HPDE6-E6E7 (cell line): ENCODE results near the gene LCTL.
"Not testable (repeated sequence)": the region's sequence is repeated elsewhere in the genome, so short reads cannot be mapped to it uniquely, and the experiment has no call there.

Experiments used
- DNase-seq: peaks from one replicate; pipeline ENCODE4 v3.0.0; 2011; ENCODE audit warnings: missing footprints; ENCODE audit errors: extremely low spot score

LCTL gene

DNA sequence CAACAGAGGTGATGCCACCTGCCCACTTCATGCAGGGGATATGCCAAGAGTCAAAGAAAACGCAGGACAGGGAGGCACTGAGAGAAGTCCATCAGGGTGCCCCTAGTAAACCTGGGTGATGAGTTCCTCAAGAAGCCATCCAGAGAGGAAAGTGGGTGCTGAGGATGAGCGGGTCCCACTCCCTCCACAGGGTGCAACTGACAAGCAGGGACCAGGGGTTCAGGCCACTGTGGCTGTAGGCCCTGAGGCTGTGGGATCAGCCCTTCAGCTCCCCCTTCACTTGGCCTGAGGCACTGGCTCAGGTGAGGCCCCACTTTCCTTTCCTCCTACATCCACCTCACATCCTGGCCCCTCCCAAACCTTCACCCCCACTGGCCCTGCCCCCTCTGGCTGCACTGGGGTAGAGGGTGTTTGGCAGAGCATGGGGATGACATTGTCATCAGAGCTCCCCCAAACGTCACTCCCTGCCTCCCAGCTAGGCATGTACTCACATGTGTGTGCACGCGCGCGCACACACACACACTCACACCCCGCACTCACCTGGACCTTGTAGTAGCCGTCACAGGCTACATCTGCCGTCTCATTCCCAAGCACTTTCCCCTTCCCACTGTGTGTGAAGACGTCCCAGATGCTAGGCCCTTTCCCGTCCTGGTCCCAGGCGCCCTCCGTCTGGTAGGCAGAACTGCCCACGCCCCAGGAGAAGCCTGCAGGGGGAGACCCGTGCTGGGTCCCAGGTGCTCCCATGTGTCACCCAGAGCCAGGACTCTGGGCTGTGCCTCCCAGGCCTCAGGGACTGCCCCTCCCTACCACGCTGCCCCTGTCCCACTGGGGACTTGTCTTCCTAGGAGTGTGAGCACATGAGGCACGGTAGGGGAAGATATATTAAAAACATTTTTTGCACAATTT is 1.4 kb downstream of the LCTL start:
- no peak for DNase-seq

DNA sequence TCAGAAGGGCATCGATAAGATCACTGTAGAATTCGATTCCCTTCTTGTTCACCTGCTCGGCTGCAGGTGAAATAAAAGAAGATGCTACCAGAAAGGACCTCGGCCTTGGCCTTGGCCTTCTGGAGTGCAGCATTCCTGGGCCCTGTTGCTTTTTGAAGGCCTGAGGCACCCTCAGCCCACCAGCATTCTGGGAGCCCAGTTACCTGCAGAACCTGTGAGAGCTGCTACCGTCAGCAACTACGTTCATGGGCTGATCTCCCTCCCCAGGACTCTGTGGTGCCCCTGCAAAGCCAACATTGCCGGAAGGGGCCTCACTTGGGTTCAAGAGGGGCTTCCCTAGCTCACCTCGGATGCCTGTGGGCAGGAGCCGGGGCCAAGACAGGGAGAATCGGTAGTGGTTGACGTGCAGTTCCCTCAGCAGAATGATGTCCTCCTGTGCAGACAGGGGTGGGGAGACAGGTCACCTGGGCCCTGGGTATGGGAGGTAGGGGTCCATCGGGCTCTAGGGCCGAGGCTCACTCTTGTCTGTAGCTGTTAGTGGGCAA is 2.2 kb downstream of the LCTL start:
- no peak for DNase-seq

DNA sequence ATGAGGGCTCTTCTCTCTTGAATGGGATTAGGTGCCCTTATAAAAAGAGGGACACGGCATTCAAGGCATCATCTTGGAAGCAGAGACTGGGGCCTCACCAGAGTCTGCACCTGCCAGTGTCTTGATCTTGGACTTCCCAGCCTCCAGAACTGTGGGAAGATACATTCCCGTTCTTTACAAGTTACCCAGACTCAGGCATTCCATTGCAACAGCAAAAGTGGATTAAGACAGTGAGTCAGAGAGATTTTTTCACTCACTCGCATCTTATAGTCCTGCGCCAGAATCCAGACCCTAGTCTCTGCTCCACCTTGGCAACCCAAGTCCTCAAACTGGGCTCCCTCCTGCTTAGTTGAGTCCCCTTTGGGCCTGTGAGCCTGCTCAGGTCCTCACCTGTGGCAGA is 2.7 kb downstream of the LCTL start:
- DNase-seq = no peak

DNA sequence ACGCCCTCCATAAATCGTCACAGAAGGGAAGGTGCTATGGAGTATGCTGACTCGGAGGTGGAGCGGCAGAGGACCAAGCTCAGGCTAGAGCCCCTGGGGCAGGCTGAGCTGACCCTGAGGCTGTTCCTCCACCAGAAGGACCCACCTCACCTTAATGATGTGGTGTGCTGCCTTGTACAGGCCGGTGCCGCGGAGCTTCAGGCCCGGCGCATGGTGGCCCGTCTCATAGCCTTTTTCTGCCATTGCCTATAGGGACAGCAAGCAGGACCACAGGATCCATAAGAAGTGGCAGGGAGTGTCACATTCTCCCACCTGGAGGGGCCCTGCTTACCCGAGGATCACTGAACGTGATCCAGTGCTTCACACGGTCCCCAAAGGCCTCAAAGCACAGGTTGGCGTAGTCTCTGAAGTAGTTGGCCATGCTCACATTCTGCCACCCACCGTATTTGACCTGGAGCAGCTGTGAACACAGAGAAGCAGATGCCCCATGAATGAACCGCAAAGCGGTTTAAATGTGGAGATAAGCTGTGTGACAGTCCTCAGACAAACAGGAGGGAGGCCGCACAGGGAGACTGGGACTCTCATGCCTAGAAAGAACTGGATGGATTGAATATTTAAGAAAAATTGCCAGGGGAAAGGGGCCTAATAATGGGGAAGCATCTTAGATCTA is 4.8 kb downstream of the LCTL start:
- no peak for DNase-seq

DNA sequence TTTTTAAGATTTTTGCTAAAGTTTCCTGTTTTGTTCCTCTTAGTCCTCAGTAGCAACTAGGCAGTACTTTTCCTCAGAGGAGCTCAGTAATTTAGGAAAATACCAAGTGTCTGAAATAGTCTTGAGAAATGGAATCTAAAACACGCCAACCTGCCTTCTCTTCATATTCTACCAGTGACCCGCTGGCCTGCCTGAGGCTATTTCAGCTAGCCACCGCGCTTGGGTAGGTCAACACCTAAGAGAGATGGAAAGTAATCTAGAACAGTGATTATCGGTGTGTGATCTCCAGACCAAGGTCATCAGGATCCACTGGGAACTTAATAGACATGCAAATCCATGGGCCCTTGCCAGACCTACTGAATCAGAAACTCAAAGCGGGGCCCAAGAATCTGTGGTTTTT is 7.5 kb downstream of the LCTL start:
- no peak for DNase-seq

DNA sequence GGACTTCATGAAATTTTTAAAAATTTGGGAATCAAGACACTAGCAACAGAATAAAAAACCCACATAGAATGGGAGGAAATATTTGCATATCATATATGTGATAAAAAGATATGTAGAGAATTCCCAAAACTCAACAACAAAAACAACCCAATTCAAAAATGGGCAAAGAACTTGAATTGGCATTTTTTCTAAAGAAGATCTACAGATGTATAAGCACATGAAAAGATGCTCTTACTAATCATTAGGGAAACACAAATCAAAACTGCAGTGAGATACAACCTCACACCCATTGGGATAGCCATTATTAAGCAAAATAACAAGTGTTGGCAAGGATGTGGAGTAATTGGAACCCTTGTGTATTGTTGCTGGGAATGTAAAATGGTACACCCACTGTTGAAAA is 10.1 kb downstream of the LCTL start:
- no peak for DNase-seq

DNA sequence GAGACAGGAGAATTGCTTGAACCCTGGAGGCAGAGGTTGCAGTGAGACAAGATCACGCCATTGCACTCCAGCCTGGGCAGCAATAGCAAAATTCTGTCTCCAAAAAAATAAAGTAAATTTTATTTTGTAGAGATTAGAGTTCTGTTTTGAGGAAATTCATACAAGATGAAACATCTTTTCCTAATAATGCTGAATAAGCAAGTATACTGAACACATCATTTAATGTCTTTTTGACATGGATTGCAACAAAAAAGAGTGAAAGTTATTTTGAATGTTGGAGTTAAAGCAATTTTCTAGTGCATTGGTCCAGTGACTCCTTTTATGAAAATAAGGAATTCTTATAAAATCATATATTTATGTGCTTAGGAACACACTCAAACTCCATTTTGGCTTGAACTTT is 20.5 kb downstream of the LCTL start:
- DNase-seq = no peak

DNA sequence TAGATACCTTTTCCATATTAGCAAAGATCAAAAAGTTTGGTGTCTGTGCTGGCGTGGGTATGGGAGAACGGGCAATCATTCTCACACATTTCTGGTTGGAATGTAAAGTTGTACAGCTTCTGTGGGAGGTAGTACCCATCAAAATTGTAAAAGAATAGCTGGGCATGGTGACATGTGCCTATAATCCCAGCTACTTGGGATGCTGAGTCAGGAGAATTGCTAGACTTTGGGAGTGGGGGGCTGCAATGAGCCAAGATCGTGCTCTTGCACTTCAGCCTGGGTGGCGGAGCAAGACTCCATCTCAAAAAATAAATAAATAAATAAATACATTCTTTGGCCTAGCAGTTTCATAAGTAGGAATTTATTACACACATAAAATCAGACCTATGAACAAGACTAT is 22.9 kb downstream of the LCTL start:
- no peak for DNase-seq

DNA sequence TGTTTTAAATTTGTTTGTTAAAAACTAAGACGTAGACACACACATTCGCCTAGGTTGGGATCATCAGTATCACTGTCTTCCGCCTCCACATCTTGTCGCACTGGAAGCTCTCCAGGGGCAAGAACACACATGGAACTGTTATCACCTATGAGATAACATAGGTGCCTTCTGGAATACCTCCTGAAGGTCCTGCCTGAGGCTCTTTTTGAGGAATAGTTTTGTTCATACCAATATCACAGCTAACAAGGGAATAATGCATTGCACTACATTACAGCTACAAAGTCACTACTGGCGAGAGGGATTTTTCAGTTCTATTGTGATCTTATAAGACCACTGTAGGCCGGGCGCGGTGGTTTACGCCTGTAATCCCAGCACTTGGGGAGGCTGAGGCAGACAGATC is 30.7 kb downstream of the LCTL start:
- no peak for DNase-seq

DNA sequence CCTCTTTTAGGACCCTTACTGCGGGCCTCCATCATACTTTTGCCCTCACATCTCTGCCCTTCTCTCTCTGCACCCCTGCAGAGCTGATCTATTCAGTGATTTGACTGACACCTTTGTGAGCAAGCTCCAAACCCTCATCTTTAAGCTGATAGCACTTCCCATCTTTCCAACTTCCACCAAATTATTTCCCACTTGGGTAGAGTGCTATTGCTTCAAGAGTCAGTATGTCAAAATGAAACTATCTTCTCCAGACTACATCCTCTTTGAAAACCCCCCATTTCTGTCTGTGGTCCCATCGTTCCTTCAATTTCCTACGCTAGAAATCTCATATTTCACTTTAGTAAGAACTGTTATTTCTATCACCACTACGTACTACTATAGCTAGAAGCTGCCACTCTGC is 41.0 kb downstream of the LCTL start:
- DNase-seq = no peak

DNA sequence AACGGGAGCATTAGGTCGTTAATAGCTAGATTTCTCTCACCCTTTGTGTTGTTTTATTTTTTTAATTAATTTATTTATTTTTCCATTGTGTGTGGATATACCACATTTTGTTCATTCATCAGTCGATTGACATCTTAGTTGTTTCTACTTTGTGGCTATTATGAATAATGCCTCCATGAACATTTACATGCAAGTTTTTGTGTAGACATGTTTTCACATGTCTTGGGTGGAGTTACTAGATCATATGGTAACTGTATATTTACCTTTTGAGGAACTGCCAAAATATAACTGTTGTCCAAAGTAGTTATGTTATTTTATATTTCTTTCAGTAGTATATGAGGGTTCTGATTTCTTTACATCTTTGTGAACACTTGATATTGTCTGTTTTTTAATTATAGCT is 41.9 kb downstream of the LCTL start:
- DNase-seq = no peak

DNA sequence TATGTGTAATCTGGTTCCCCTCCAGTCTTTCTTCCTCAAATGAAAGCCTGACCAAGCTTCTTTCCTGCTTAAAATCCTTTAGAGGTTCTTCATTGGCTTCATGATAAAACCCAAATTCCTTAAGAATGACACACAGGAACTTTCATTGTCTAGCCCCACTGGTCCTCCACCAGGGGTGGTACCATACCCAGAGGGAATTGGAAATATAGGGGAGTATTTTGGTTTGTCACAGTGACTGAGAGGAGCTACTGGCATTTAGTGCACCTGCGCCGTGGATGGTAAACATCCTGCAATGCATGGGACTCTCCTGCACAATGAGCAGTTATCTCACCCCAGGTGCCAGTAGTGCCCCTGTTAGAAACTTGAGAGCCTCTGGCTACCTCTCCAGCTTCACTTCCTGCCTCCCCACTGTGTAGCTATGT is 49.9 kb downstream of the LCTL start:
- DNase-seq = no peak

DNA sequence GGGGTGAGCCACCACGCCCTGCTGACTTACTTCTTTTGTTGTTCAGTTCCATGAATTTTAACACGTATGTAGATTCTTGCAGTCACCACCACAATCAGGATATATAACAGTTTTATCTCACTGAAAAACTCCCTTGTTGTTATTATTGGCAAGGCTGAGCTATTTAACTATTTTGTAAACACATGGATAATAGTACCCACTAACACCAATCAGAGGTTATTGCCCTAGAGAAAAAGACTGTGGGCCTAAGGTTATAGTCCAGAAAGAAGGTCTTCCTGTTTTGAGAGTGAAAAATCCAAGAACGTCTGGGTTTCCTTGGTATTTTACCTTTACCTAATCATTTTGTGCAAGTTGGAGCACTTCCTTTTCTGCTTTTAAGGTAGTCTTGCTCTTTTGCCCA is 51.2 kb downstream of the LCTL start:
- DNase-seq = no peak

DNA sequence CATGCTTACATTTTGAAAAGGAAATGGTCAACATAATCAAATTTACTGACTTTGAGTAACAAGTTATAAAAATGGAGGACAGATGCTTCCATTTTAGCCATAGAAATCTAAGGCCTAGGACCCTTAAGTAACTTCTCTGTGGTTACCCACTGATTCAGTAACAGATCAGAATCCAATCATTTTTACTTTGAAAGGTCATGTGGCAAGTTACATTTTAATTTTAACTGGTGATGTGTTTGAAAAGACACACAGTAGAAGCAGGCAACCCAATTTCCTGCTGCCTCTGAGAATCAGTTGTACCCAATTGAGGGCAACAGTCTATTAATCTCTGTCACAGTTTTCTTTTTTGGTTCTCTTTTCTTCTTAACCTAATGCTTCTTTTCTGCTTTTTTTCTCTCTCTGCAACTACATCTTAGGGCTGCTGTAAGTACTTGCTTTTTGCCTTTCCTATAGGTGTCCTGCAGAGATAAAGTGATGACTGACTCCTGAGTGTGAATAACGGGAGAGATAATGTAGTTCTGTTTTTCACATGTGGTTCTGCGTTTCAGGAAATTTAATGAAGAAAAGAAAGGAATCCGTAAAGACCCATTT is 57.4 kb downstream of the LCTL start:
- no peak for DNase-seq

DNA sequence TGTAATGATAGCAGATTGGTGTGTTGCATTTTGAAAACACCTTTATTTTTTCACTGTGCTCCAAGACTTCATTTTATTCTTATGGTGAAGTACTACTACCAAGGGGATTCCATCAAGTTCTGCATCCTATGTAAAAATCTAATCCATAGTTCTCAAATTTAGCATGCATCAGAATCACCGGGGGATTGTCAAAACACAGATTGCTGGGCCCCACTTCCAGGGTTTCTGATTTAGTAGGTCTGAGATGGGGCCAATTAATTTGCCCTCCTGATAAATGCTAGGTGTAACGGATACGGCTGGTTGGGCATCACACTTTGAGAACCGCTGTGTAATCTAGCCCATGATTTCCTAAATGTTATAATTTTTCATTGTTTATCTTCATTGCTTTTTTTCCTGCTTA is 60.0 kb downstream of the LCTL start:
- DNase-seq = no peak

DNA sequence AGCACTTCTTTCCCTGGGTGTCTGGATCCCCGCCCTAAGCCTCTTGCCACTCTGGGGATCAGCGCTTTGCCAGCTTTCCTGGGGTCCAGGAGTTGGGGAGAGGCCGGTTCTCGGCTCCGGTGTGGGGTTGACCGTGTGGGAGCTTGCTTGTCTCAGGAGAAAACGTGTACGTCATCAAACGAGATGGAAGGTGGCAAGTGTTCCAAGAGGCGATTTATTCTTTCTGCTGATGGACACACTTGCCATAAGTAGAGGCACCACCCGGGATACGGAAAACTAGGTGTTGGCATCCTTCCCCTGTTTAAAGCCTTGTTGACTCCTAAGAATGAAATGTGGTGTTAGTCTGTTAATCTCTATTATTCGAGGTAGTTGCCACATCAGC is 60.4 kb downstream of the LCTL start:
- DNase-seq = peak; percentile 21

DNA sequence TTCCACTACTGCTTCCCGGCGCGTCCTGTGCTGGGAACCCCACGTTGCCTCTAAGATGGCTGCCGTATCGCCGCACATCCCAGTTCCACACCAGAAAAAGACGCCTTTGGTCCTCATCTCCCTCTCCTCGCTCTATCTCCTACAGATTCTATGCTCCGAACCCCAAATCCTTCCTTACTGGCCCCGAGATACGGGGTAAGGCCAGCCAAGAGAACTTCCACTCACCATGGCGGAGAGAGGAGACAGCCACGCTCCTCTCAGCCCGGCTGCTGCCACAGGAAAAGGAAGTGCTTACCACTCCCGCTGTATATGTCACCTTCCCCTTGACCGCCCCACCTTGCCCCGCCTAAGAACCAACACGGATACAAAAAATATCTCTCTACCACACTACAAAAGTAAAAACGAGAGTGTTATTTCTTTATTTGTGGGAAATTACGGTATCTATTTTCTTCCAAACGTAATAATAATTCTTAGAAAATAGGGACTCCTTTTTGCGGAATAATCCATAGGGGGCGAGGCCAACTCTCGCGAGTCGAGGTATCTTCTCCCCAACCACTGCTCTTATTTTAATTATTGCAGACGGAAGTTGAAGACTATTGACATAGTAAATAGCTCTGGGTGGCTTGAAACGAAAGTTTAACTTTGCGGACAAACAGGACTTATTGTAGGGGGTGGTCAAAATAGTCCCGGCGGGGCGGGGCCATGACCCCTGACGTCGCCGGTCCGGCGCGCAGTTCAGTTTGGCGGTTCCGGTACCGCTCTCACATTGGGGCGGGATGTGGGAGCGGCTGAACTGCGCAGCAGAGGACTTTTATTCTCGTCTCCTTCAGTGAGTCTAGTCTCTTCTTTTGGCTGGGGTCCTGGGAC is 61.0 kb downstream of the LCTL start, which contains the start of the genes RPL4 and ZWILCH:
RPL4 (minus strand) TSS at position 293 of the 867 bp plus-strand sequence; CDS start at position 228, 65 bp downstream.
ZWILCH (plus strand) TSS at position 764 of the 867 bp plus-strand sequence; CDS start at position 777, 13 bp downstream.
- peak; percentile 51 for DNase-seq

DNA sequence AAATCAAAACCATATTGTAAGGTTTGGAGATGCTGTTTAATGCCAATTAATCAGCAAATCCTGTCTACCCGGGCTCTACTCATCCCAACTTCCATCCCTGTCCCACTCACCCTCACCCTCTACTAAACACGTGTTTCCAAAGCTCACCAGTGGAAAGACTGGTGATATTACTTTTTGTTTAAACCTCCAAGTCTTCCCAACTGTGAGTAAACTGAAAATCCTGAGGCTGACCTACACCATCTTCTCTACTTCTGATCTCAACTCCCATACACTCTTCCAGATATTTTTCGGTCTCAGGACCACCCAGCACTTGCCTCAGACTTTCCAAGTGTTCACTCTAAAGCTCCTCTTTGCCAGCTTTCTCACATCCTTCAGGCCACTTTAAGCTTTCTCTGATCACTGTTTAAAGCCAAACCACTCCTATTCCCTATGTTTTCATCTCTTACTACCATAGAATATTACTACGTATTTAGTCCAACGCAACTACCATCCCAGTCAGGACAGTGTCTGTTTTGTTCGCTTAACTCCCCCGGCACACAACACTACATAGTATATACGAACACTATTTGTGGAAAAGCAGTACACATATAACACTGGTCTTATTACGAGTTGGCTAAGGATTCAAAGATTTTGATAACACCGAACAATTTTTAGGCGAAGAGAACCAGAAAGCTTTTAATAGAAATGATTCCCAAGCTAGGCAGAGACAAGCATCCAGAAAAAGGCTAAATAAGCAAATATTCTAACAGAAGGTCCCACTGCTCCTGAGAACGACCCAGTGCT is 61.8 kb downstream of the LCTL start:
- DNase-seq = no peak

DNA sequence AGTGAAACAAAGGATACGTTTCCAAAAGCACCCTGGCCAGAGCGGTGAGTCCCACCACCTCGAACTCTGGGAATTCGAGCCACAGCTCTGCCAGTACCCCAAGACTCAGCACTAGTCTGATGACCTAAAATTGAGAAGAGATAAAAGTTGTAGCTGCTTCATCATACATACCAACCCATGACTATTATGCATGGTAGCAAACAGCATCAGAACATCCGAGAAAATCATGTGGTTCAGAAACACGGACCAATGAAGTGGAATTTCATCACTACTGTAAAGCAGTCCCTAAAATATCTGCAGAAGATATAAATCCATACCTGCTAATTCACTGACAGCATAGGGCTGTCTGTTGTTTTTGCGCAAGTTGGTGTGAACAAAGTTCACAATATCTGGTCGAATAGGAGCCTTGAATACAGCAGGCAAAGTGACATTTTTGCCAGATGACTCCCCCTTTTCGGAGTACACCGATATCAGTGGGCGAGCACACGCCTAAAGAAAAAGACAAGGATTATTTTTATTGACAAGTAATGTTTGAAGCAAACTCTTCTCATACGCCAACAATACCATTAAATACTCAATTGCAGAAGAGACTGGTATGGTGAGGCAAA is 62.7 kb downstream of the LCTL start:
- not testable (repeated sequence) for DNase-seq

DNA sequence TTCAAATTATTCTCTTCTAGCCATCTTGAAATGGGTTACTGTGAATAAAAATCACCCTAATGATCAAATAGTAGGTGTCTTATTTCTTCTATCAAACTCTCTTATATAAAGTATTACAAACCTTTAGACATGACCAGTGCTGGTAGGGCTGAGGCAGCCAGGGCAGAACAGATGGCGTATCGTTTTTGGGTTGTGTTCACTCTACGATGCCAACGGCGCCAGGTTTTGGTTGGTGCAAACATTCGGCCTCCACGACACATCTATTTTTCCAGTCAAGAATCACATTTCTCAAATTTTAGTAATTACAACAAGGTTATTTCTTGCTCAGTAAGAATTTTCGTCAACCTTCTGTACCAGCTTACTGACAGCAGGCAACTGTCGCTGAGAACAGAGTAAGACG is 63.3 kb downstream of the LCTL start:
- DNase-seq = no peak
